LNCAP (cell line): ENCODE measurements around the gene STK32C.

ENCODE experiments used
- CTCF ChIP-seq: fragments of 450-650 bp; IDR thresholded peaks from 2 replicates; pipeline ENCODE4 v1.5.1; 2017; ENCODE audit warnings: mild to moderate bottlenecking

Gene STK32C

GRCh38 chr10:132264966-132265889 lies 42.5 kb downstream of the STK32C start:
- no peak for TF ChIP-seq CTCF

GRCh38 chr10:132264306-132264950 lies 43.3 kb downstream of the STK32C start:
- TF ChIP-seq CTCF = no peak

GRCh38 chr10:132263866-132264265 lies 43.9 kb downstream of the STK32C start:
- TF ChIP-seq CTCF = no peak

- TF ChIP-seq CTCF = no peak
These were observed 47.9 kb downstream of the STK32C start for GRCh38 chr10:132259702-132260482.

GRCh38 chr10:132258423-132258822 lies 49.3 kb downstream of the STK32C start:
- TF ChIP-seq CTCF = no peak

- no peak for TF ChIP-seq CTCF
These were observed 49.8 kb downstream of the STK32C start for GRCh38 chr10:132257907-132258306.

GRCh38 chr10:132257271-132257670 lies 50.5 kb downstream of the STK32C start:
- no peak for TF ChIP-seq CTCF
